OCI-M1 (cell line): Measurements from ENCODE around the gene C1QTNF2.
A peak's percentile ranks its signal among the peaks of the same experiment; 100 is the strongest.
"Not testable (repeated sequence)": the region's sequence is repeated elsewhere in the genome, so short reads cannot be mapped to it uniquely, and the experiment has no call there.

Experiments
- DNase-seq: peaks from one replicate; lab custom pipeline; 2025; lab: John Stamatoyannopoulos, UW

C1QTNF2 gene

DNA sequence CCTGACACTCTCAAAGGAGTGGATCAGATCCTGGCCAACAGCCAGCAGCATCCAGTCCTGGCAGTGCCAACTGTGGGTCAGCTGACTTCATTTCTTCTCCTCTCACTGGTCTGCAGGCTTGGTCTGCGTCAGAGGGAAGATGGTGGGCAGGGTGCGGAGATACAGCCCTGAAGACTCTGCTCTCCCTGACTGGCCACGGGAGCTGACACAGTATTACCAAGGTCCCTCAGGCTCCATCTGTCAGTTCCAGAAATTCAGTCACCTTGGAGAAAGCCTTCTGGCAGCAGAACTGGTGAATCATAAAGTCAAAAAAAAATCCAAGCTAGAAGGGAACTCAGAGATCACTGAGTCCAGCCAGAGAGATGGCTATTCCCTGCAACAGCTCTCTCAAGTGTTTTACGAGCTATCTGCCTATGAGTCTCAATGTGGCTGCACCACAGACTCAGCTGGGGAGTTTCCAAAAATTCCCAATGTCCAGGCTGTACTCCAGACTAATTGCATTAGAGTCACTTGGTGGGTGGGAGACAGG is 27.9 kb downstream of the C1QTNF2 start:
- DNase-seq: no peak

DNA sequence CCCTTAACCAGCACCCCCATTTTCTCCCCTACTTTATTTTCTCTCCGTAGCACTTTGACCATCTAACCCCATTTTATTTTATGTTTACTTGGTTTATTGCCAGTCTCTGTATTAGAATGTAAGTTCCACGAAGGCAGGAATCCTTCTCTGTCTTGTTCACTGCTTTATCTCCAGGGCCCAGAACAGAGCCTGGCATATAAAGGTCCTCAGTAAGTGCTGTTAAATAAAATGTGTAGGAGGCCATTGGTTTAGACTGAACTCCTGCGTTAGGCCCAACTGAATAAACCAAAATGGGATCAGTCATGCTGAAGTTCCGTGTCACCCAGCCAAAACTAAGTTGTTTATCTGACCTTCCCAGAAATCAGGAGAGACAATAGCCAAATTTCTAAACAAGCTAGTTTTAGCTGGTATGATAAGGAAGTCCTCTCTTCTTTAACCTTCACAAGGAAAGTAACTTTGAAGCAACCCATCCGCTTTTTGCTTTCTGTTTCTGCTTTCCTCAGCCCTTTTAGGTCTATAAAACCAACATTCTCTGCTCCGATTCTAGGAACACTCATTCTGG is 29.0 kb downstream of the C1QTNF2 start:
- peak; percentile 86 for DNase-seq

- peak; percentile 11 for DNase-seq
These were observed 29.9 kb downstream of the C1QTNF2 start for GRCh38 chr5:160340513-160340912.

GRCh38 chr5:160339406-160340130 is 30.9 kb downstream of the C1QTNF2 start:
- peak; percentile 63 for DNase-seq

GRCh38 chr5:160334716-160335115 is 35.7 kb downstream of the C1QTNF2 start:
- not testable (repeated sequence) for DNase-seq

DNA sequence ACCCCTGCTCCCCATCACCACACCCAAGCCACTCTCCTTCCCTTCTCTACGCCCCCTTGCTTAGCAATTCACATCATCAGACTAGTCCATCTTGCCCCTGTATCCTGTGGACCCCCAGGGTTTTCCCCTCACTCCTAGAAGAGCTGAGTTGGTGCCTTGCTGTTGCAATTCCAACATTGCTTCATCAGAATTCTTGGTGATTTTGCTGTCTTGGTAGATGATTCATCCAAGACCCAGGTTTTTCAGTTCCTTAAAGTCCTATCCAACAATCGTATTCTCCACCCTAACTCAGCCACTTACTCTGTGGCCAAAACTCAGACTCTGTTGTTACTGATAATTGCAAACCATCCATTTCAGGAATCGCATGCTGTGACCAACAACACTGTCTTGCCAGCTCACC is 36.7 kb downstream of the C1QTNF2 start:
- no peak for DNase-seq

- no peak for DNase-seq
These were observed 40.2 kb downstream of the C1QTNF2 start for GRCh38 chr5:160330212-160330611.

DNA sequence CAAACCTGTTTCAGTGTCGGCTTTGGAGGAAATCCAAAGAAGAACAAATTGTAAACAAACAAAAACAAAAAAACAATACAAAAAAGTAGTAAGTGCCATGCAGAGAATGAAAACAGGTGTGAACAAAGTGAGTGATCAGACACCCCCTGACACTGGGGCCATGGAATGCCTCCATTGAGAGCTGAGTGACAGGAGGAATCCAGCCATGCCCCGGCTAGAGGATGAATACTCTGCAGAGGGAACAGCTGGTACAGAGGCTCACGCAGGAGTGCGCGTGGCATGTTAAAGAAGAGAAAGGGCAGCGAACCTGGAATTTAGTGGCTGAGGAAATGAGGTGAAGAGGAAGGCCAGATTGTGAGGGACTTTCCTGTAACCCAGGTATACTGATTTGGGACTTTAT is 42.6 kb downstream of the C1QTNF2 start:
- DNase-seq: no peak

DNA sequence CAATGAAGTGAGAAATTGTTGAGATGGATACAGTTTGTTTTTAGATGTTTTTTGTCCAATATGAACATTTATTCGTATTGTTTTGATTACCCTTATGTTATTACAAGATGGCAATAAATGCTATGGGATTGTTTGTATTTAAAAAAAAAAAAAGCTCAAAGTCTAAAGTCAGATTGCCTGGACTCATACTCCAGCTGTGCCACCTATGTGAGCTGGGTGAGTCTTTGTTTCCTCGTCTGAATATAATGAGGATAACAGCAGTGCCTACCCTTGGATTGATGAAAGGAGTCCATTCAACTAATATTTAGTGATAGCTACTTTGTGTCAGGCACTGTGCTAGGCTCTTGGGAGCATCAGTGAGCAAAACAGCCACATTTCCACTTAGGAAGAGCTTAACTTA is 43.4 kb downstream of the C1QTNF2 start:
- no peak for DNase-seq

GRCh38 chr5:160325716-160326115 is 44.7 kb downstream of the C1QTNF2 start:
- no peak for DNase-seq

DNA sequence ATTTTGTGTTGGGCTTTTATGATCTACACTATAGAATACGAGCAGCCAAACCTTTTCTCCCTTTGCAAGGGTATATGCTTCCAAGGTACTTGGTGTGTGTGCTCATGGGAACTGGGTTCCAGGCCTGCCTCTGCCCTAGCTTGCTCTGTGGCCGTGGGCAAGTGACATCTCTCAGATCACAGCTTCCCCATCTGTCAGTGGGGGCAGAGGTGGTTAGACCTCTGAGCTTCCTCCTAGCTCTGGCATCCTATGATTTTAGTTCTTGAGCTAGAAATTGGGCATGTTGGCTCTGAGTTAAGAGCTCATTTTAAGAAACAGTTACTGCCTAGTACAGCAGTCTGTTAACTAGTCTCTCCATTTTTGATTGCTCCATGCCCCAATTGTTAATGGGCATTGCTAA is 45.5 kb downstream of the C1QTNF2 start:
- no peak for DNase-seq

DNA sequence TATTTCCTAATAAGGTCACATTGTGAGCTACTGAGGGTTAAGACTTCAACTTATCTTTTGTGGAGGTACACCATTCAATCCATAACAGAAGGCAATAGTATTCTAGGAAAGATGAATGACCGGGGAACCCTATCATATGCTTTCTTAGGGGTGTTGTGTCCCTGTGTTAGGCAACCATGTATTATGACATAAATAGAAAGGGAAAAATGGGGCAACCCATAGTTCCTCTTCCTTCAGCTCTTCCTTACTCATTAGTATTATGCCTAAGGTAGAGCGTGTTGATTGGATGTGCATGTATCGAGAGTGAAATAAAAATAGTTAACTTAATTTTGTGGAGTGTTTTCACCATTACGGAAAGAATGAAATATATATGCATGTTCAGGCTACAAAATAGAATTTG is 52.0 kb downstream of the C1QTNF2 start:
- DNase-seq: no peak

DNA sequence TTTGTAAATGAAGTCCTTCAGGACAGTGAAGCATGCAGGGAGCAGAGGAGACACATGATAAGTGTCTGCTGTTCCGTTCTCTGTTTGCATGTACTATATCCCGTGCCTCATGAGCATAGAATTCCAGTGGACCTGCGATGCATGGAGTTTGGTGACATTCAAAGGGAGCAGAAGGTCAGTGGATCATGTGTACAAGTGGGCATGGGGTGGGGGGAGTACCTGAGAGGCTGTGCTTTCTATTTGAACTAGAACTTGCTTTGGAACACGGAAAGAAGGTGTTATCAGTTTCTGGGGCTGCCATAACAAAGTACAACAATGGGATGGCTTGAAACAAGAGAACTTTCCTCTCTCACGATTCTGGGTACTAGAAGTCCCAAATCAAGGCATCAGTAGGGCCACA is 53.0 kb downstream of the C1QTNF2 start:
- DNase-seq: no peak

- DNase-seq: no peak
These were observed 54.5 kb downstream of the C1QTNF2 start for GRCh38 chr5:160315968-160316367.

GRCh38 chr5:160312960-160313727 is 57.3 kb downstream of the C1QTNF2 start:
- DNase-seq: no peak

- no peak for DNase-seq
These were observed 58.1 kb downstream of the C1QTNF2 start, which contains the start of gene CCNJL for GRCh38 chr5:160312134-160312959. TSS of gene CCNJL (minus strand) at chr5:160312564. CDS start at chr5:160311923, 641 bp downstream.

DNA sequence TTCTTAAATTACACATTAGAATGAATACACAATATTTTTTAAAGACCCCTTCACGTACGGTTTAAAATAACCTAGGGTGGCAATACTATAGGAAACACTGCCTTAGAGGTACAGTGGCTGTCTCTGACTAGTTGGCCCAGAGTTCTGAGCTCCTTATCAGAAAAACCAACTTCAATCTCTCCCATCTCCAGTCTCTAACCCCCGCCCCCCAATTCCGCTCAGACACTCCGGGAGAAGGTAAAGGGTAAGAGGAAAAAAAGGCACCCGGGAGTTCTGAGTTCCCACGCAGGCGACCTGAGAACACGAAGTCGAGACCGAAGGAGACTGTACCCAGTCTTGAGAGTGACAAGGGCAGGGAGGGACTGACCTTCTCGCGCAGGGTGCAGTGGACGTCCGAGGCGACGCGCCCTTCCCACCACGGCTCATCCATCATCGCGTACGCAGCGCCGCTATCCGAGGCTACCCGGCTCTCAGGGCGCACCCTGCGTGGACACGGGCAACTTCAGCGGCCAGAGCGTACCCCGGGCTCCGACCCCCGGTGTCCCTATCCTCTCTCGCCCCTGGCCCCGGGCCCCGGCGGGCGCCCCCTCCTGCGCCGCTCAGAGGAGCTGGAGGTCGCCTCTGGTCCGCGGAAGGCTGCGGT is 58.8 kb downstream of the C1QTNF2 start:
- no peak for DNase-seq

- no peak for DNase-seq
These were observed 59.7 kb downstream of the C1QTNF2 start for GRCh38 chr5:160310552-160311295.

DNA sequence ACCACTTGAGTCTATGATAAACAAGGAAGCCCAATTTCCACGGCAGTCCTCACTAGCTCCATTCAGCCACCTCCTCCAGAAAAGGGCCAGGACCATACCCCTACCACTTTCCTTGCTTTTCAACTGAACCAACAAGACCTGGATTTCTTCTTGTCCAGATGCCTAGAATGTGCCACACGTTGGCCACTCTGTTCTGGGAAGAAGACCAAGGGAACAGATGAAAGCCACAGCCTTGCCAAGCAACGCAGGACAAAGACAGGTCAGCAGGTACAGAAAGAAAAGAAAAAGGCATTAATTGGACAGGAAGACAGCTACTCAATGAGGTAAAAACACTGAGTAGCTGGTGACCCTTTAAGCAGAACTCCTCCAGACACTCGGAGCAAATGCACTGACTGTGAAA is 60.3 kb downstream of the C1QTNF2 start:
- no peak for DNase-seq

- DNase-seq: no peak
These were observed 63.7 kb downstream of the C1QTNF2 start for GRCh38 chr5:160306696-160307095.

GRCh38 chr5:160305319-160305718 is 65.1 kb downstream of the C1QTNF2 start:
- no peak for DNase-seq
